Ovary (tissue), 9 donors: ENCODE results near the gene REPS2. TPM values are rescaled to one million over a fixed set of nuclear protein-coding genes. Genes with fewer than 3 reads are reported as not detected.

Experiments used
- DNase-seq, 5 donors: peaks; one replicate each; pipeline ENCODE4 v3.0.0-alpha.2; 2019 to 2020
- H3K27ac ChIP-seq, 2 donors: fragments of 200-600 bp; one replicate each; pipeline versions ENCODE4 v1.5.1 to v1.8.0; 2019 to 2022
- H3K27me3 ChIP-seq: fragments of 200-600 bp; one replicate; pipeline ENCODE4 v1.8.0; 2022
- H3K36me3 ChIP-seq: fragments of 200-600 bp; sonication (generic); one replicate; pipeline ENCODE4 v1.5.1; 2019
- H3K4me1 ChIP-seq: one replicate; pipeline ENCODE4 v1.8.1; 2013; ENCODE audit warnings: mild to moderate bottlenecking, moderate library complexity; ENCODE audit not compliant: insufficient read depth
- H3K4me3 ChIP-seq: fragments of 200-600 bp; sonication (generic); one replicate; pipeline ENCODE4 v1.5.1; 2017
- H3K9me3 ChIP-seq, 2 donors: fragments of 200-600 bp in 1 of 2; sonication (generic) in 1 of 2; one replicate each; pipeline versions ENCODE4 v1.5.1 to v1.8.1; 2013 to 2019; ENCODE audit warnings: mild to moderate bottlenecking in 1 of 2, moderate library complexity in 1 of 2
- EP300 ChIP-seq: sonication (generic); formaldehyde crosslinking; IDR thresholded peaks from one replicate; pipeline ENCODE4 v1.6.1; 2017; ENCODE audit warnings: antibody characterized with exemption
- POLR2A ChIP-seq: fragments of 450-650 bp; IDR thresholded peaks from one replicate; pipeline ENCODE4 v1.6.1; 2017; ENCODE audit warnings: antibody characterized with exemption, mild to moderate bottlenecking, moderate library complexity
- WGBS, 3 donors: extraction: QIAGEN DNeasy Blood & Tissue Kit in 1 of 3; methylation state at CpG; one replicate each; pipeline versions ENCODE4 v1.1.5 to v1.1.7; 2013 to 2017; 5-methylcytosine and 5-hydroxymethylcytosine counted together
- intact Hi-C, 4 donors: fragments of 100-400 bp; cut with DNase I; formaldehyde crosslinking; loops; one replicate each; pipeline versions ENCODE4 v1.11.0 to v1.15.1; 2022 to 2023
- polyA plus RNA-seq, 2 donors: library from polyadenylated mRNA; stranded (reverse); fragments of 200-250 nt in 1 of 2; fragments of 350-450 nt in 1 of 2; fragmentation: Illumina TruSeq in 1 of 2; extraction: RNeasy Lipid Tissue Mini Kit (QIAGEN cat#74804) in 1 of 2; gene quantifications; one replicate each; pipeline ENCODE4 v1.2.3, GENCODE V29; 2013 to 2014
- total RNA-seq, 7 donors: library from RNA; depleted of rRNA in 2 of 7; stranded (reverse); fragments of >200 nt in 2 of 7; fragmentation: NEBNext Ultra II Directional in 3 of 7; extraction: Animal tissue kit (Norgen Biotek cat#: 25700) in 3 of 7; gene quantifications; one replicate each; pipeline versions ENCODE4 v1.1.0 to v1.2.4, GENCODE V29; 2016 to 2023
- TF ChIP-seq, protein P1 (sequence below), 3 donors: fragments of 450-650 bp in 2 of 3; fragments of 200-600 bp in 1 of 3; IDR thresholded peaks; one replicate each; pipeline versions ENCODE4 v1.5.1 to v1.8.0; 2016 to 2022; ENCODE audit warnings: antibody characterized with exemption in 3 of 3, mild to moderate bottlenecking in 1 of 3
- donor health status: DM: no; HTN: no; CAD: no; lungs with moderate emphysema.
- donor health status: DM: no; HTN: no; CAD: no.
- donor health status: Bipolar disorder and iron deficiency.
- donor health status: DM: yes; HTN: yes; CAD: no.
- donor health status: DM: no; HTN: no; CAD: no.
- donor health status: DM: yes; HTN: yes; CAD: no.

REPS2 gene
- total and polyA plus RNA-seq, 9 donors: 2.1 to 25.8 (median 15.2) TPM

DNA sequence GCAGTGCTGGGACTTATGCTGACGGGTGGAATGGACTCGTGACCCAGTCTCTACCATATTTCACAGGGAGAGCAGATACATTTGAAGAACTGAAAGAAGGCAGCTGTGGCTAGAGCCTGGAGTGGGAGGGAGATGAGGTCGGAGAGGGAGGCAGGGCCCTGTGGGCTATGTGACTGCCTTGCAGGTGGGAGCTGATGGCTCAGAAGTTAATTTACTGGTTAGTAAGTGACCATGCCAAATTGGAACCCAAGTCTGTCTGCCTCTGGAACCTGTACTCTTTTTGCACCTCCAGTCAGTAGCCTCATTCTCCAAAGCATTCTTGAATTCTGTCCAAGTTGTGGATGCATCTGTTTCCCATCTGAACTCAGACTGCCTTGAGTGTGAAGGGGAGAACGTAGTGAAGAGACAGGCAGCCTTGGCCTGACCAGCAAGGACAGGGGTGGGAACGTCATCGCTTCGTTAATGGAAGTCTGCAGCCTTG is 92.3 kb downstream of the REPS2 start:
- Histone ChIP-seq H3K27me3 (no peaks in the 10 kb centered on the region), H3K9me3 (no peaks in the 10 kb centered on the region), H3K4me1 (peaks cover 2% of the 10 kb centered on the region), H3K36me3 (no peaks in the 10 kb centered on the region), H3K4me3 (no peak overlapping the region), H3K27ac (peak overlapping the region; percentile 36 to 52)
- DNase-seq: peak; percentile 53 to 68 (median 60)
- intact Hi-C loops: no loop called here
- WGBS, 3 donors: 25 to 35% (median 34%) methylated on average over 7 of the region's 7 CpGs
- TF ChIP-seq POLR2A: no peak
- TF ChIP-seq, protein P1, sequence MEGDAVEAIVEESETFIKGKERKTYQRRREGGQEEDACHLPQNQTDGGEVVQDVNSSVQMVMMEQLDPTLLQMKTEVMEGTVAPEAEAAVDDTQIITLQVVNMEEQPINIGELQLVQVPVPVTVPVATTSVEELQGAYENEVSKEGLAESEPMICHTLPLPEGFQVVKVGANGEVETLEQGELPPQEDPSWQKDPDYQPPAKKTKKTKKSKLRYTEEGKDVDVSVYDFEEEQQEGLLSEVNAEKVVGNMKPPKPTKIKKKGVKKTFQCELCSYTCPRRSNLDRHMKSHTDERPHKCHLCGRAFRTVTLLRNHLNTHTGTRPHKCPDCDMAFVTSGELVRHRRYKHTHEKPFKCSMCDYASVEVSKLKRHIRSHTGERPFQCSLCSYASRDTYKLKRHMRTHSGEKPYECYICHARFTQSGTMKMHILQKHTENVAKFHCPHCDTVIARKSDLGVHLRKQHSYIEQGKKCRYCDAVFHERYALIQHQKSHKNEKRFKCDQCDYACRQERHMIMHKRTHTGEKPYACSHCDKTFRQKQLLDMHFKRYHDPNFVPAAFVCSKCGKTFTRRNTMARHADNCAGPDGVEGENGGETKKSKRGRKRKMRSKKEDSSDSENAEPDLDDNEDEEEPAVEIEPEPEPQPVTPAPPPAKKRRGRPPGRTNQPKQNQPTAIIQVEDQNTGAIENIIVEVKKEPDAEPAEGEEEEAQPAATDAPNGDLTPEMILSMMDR (IDR thresholded peaks at IDR 0.05): no peak
- no peak for TF ChIP-seq EP300

DNA sequence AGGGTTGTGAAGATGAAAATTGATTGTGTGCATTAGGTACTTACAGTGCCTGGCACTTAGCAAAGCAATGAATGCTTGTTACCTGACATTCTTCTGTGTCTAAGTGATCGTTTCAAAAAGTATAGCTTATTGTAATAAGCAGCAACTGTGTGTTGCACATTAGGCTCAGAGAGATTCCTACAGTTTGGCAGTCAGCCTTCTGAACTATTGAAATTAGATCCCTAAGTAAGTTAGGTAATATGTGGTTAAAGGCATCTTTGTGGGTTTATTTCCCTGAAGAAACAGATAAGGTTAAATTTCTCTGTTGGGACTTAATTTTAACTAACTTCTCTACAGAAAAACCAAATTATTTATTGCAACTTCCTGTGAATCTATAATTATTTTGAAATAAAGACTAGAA is 93.4 kb downstream of the REPS2 start:
- no peaks in the 10 kb centered on the region for H3K27me3 ChIP-seq
- WGBS, 3 donors: 47 to 62% (median 48%) methylated on average over 1 of the region's 1 CpG

DNA sequence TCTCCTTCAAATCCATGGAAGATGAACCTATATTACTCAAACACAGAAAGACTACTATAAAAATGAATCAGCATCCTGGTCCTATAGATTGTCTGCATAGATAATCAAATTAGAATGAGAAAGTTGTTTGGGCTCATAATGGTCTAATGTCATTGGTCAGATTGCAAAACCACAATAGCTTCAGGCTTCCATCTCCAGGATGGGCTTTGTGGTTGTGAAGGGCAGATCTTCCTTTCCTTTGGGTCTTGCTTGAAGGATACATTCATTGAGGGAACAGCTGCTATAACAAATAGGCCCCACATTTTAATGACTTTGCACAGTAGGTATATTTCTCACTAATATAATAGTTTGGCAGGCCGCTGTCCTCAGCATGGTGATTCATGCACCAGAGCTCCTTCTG is 94.3 kb downstream of the REPS2 start:
- intact Hi-C loops: loop anchor here in 1 of 4 donors (10.0 kb wide), 1 partner anchor 156 kb away; no protein-coding TSS in a partner anchor
- no peaks in the 10 kb centered on the region for H3K36me3 ChIP-seq
- no peaks in the 10 kb centered on the region for H3K9me3 ChIP-seq
- no peak for DNase-seq
- H3K27me3 ChIP-seq: no peaks in the 10 kb centered on the region
- H3K4me3 ChIP-seq: no peak overlapping the region
- TF ChIP-seq EP300: no peak
- TF ChIP-seq, protein P1 (IDR thresholded peaks at IDR 0.05): no peak
- no peak for TF ChIP-seq POLR2A
- H3K27ac ChIP-seq: peak overlapping the region in 1 of 2 donors; percentile 52
- 55 to 83% (median 80%) methylated on average over 1 of the region's 1 CpG for WGBS, 3 donors
- peaks cover 2% of the 10 kb centered on the region for H3K4me1 ChIP-seq

More for the DNA sequence above, 93.4 kb downstream of the REPS2 start:
- no peaks in the 10 kb centered on the region for H3K36me3 ChIP-seq
- intact Hi-C loops: loop anchor here in 1 of 4 donors (10.0 kb wide), 1 partner anchor 155 kb away; no protein-coding TSS in a partner anchor
- H3K4me1 ChIP-seq: peaks cover 2% of the 10 kb centered on the region
- no peak overlapping the region for H3K4me3 ChIP-seq
- H3K27ac ChIP-seq: peak overlapping the region in 1 of 2 donors; percentile 52
- no peaks in the 10 kb centered on the region for H3K9me3 ChIP-seq
- no peak for DNase-seq
- TF ChIP-seq, protein P1 (IDR thresholded peaks at IDR 0.05): no peak
- TF ChIP-seq POLR2A: no peak
- no peak for TF ChIP-seq EP300

DNA sequence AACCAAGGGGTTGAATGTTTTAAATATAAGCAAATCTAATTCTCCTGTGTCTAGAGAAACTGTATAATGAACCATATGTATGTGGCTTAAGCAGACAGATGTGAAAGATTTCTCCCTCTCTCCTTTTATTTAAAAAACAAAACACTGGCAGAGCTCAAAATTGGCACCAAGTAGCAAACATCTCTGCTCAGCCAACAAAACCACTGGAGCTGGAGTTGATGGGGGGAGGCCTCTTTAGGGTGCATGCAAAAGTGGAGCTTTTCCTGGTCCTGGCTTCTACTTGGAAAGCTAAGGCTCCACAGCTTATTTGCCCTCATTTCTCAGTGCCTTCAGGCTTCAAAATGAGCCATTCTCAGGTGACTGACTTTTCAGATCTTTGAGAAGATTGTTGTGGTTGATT is 95.6 kb downstream of the REPS2 start:
- no peak overlapping the region for H3K4me3 ChIP-seq
- no peaks in the 10 kb centered on the region for H3K36me3 ChIP-seq
- H3K27me3 ChIP-seq: no peaks in the 10 kb centered on the region
- DNase-seq: no peak
- peaks cover 2% of the 10 kb centered on the region for H3K4me1 ChIP-seq
- no peaks in the 10 kb centered on the region for H3K9me3 ChIP-seq
- TF ChIP-seq POLR2A (no peak), EP300 (no peak)
- TF ChIP-seq, protein P1 (IDR thresholded peaks at IDR 0.05): no peak
- no peak overlapping the region for H3K27ac ChIP-seq
- intact Hi-C loops: loop anchor here in 1 of 4 donors (10.0 kb wide), 1 partner anchor 157 kb away; no protein-coding TSS in a partner anchor
